ENCODE results near the gene SLC13A4.
A peak's percentile ranks its signal among the peaks of the same experiment; 100 is the strongest.
"Not testable (repeated sequence)": the region's sequence is repeated elsewhere in the genome, so short reads cannot be mapped to it uniquely, and the experiment has no call there.

Gene SLC13A4, protein sequence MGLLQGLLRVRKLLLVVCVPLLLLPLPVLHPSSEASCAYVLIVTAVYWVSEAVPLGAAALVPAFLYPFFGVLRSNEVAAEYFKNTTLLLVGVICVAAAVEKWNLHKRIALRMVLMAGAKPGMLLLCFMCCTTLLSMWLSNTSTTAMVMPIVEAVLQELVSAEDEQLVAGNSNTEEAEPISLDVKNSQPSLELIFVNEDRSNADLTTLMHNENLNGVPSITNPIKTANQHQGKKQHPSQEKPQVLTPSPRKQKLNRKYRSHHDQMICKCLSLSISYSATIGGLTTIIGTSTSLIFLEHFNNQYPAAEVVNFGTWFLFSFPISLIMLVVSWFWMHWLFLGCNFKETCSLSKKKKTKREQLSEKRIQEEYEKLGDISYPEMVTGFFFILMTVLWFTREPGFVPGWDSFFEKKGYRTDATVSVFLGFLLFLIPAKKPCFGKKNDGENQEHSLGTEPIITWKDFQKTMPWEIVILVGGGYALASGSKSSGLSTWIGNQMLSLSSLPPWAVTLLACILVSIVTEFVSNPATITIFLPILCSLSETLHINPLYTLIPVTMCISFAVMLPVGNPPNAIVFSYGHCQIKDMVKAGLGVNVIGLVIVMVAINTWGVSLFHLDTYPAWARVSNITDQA

DNA sequence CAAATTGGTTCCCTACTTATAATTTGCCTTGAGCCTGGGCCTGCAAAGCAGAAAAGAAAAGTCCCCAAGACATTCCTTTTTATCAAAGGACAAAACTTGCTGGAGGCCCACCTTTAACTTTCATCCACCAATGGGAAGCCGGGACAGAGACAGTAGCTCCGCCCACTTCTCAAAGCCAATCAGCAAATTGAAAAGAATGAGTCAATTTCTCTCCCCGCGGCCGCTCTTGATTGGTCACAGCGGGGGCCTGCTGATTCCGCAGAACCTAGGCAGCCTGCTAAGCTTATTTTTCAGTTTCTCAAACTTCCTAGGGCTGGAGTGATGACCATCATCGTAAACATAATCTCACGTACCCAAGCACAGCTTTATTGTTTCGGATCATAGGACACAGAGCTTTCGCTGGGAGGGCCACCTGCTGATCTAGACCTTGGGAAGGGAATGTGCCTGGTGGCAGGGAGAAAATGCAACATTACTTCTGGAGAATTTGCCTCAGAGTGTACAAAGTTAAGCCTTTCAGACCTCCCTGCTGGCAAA is at the start of gene SLC13A4:
Gene SLC13A4 (minus strand): TSS at position 51 of the 534 bp plus-strand sequence. CDS start 690 bp downstream, outside the sequence.
- DNase-seq (no peak), ATAC-seq (no peak)
- Mint-ChIP-seq H3K9me3 (no peaks in the 10 kb centered on the region), H3K27ac (no peak within 1 kb of the TSS), H3K4me3 (no peak within 1 kb of the TSS), H3K27me3 (no peaks in the 10 kb centered on the region), H3K4me1 (no peaks in the 10 kb centered on the region)

DNA sequence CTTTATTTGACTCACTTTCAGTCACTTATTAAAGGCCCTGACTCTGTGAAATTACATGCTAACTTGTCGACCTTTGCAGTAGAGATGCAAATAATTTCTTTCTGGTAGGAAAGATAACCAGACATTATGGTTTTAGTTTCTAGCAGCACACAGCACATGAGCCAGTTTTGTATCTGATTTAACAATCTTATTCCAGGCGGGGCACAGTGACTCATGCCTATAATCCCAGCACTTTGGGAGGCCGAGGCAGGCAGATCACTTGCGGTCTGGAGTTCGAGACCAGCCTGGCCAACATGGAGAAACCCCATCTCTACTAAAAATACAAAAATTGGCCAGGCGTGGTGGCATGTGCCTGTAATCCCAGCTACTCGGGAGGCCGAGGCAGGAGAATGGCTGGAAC is 47.9 kb upstream of the SLC13A4 start:
- Mint-ChIP-seq H3K27me3 (peaks cover 19% of the 10 kb centered on the region), H3K9me3 (peaks cover 6 to 11% of the 10 kb centered on the region in 2 donors)
- not testable (repeated sequence) for H3K4me3 Mint-ChIP-seq, ATAC-seq, H3K4me1 Mint-ChIP-seq, DNase-seq, H3K27ac Mint-ChIP-seq

DNA sequence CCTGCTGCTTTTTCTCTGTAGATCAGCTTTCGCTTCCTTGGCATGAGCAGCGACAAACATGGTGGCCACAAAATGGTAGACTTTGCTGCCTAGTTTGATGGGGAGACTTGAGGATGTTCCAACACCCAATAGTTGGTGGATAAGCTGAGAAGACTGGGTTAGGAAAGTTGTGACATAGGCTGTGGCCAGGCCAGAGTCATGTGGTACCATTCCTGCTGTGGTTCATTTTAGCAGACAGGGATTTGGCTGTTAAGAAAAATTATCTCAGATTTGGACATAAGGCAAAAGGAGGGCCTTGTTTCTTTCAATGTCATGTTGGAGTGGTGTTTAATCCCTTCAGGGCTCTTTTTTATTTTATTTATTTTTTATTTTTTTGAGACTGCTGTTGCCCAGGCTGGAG is 47.2 kb upstream of the SLC13A4 start:
- Mint-ChIP-seq H3K27ac (no peak overlapping the region), H3K4me1 (peaks cover 9% of the 10 kb centered on the region), H3K4me3 (no peak overlapping the region), H3K27me3 (peaks cover 19% of the 10 kb centered on the region), H3K9me3 (peaks cover 6 to 11% of the 10 kb centered on the region in 2 donors)
- no peak for ATAC-seq
- DNase-seq: no peak

DNA sequence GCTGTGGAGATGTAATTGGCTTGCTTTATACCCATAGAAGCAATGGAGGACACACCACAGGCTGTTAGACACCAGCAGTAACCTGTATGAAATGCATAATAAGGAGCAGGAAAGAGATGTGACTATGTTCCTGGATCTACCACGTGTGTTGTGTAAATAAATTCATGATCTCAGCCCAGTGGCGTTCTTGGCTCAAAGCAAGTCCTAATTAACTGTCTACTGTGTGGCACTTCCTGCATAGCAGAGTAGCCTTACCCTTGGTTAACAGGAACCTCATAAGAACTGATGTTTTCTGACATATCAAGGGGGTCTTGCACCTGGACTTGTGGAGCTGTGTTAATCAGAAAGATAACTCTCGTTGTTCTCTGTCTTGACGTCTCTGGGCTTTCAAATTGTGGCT is 46.3 kb upstream of the SLC13A4 start:
- H3K4me3 Mint-ChIP-seq: no peak overlapping the region
- no peak for ATAC-seq
- H3K9me3 Mint-ChIP-seq: peaks cover 6 to 11% of the 10 kb centered on the region in 2 donors
- peaks cover 19% of the 10 kb centered on the region for H3K27me3 Mint-ChIP-seq
- H3K4me1 Mint-ChIP-seq: peaks cover 9% of the 10 kb centered on the region
- no peak overlapping the region for H3K27ac Mint-ChIP-seq
- DNase-seq: no peak

DNA sequence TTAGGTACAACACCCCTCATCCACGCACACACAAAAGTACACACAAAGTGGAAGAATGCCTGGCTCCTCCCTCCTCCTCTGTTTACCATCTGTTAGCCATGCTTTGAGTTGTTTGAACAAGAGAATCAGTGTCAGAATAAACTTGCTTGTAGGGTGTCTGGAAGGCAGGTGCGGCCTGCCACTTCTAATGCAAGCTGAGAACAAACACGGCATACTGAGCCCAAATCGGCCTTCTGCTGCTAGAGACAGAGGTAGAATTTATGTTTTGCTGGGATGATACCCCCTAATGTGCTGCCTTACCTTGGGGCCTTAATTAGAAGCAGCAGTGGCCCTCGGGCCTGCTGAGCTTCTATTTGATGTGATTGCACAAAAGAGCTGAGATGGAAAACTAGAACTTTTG is 45.5 kb upstream of the SLC13A4 start:
- Mint-ChIP-seq H3K27ac (no peak overlapping the region), H3K4me3 (no peak overlapping the region), H3K27me3 (peaks cover 14% of the 10 kb centered on the region)

DNA sequence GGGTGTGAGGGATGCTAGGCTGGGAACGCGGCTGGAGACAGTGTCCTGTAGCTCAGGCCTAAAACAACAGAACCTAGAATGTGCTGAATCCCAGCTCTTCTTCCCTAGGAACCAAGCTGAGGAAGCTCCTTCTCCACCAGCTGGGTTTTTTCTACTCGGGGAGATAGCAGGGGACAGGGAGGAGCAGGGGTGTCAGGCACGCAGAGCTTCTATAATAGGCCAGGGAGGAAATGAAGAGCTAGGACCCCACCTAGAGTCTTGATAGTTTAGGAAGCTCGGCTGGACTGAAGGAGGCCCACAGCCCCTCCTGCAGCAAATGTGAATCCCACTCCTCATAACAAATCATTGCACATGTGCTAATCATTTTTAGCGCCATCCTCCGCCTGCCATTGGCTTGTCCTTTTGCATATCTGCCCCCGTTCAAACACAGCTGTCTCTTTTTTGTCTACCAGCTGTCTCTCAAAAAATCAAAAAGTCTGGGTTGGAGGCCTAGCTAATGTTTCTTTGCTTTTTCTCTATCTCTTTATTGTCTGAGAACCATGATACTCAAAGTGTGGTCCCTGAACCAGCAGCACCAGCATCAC is 44.7 kb upstream of the SLC13A4 start:
- Mint-ChIP-seq H3K9me3 (peaks cover 0 to under 1% of the 10 kb centered on the region in 2 donors), H3K4me3 (no peak overlapping the region), H3K27me3 (peaks cover 7% of the 10 kb centered on the region), H3K27ac (peak overlapping the region; percentile 53 to 62), H3K4me1 (peaks cover 9% of the 10 kb centered on the region)
- ATAC-seq (peak; percentile 37), DNase-seq (no peak)

More for the DNA sequence above, 45.5 kb upstream of the SLC13A4 start:
- peaks cover 9% of the 10 kb centered on the region for H3K4me1 Mint-ChIP-seq
- DNase-seq (no peak), ATAC-seq (no peak)
- peaks cover 3 to 8% of the 10 kb centered on the region in 2 donors for H3K9me3 Mint-ChIP-seq

DNA sequence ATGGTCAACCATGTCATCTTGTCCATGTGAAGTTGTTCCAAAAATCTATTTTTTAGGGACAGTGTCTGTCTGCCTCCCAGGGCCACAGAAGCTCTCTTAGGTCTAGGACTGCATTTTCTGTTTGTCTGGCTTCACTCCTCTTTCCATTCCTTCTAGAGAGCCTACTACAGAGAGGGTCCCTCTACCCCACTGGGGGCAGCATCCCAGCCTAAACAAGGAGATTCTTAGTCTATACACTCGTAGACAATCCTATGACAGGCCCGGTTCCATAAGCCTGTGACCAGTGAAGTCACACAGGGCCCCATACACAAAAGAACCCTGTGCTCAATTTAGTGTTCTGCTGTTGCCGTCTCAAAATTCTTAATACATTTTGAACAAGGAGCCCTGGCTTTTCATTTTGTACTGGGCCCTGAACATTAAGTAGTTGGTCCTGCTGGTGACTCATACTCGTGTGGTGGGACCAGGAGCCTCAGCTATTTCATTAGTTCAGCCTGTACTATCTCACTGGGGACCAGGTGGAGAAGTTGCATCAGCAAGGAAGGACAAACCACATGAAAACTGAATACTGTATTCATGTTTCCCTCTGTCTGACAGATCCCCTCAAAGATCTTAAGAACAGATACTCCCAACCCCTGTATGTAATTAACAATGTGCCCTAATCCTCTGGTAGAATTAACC is 44.1 kb upstream of the SLC13A4 start:
- Mint-ChIP-seq H3K9me3 (no peaks in the 10 kb centered on the region), H3K27me3 (peaks cover 4% of the 10 kb centered on the region), H3K27ac (peak overlapping the region; percentile 62 to 83), H3K4me1 (peaks cover 9% of the 10 kb centered on the region), H3K4me3 (no peak overlapping the region)
- peak; percentile 50 for ATAC-seq
- DNase-seq: no peak

DNA sequence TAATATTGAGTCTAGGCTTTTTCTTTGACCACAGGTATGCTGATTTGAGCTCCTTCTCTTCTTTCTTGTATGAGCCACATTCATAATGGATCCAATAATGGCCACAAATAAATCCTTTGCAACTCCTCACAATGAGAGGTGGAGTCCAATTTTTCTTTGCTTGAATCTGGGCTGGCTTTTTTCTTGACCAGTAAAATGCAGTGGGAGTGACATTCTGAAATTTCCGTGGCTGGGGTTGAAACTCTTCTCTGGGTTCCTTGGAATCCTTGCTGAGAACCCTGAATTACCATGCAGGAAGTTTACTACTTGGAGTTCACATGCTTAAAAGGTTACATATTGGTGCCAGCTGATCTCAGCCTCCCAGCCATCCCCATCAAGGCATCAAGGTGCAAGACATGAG is 43.1 kb upstream of the SLC13A4 start:
- Mint-ChIP-seq H3K4me1 (peaks cover 9% of the 10 kb centered on the region), H3K9me3 (no peaks in the 10 kb centered on the region)

DNA sequence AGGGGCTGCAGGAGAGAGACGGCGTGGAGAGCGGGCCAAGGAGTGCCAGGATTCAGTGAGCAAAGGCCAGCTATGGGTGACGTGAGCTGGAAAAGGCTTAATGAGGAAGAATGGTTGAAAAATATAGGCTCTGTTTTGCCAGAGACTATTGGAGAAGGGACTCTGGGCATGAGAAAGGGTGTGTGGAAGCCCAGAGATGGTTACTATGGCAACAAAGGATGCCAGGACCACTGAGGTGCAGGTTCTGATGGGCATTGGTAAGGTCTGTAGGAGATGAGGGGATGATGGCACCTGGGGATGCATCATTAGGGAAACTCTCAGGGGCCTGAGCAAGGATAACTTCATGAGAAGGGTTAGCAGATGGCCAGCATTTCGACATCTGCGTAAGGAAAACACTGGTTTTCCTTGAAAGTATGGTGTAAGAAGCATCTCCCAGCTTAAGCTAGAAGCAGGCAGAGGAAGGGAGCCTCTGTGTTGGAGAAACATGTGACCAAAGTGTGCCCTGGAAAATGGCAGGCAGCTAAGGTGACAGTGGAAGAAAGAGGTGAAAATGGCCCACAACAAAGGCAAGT is 42.2 kb upstream of the SLC13A4 start:
- Mint-ChIP-seq H3K4me3 (no peak overlapping the region), H3K27ac (no peak overlapping the region), H3K9me3 (no peaks in the 10 kb centered on the region), H3K27me3 (peaks cover 17% of the 10 kb centered on the region), H3K4me1 (peaks cover 9% of the 10 kb centered on the region)
- ATAC-seq (no peak), DNase-seq (no peak)

More for the DNA sequence above, 43.1 kb upstream of the SLC13A4 start:
- no peak overlapping the region for H3K27ac Mint-ChIP-seq
- no peak for ATAC-seq
- DNase-seq: no peak
- no peak overlapping the region for H3K4me3 Mint-ChIP-seq
- peaks cover 9% of the 10 kb centered on the region for H3K27me3 Mint-ChIP-seq

DNA sequence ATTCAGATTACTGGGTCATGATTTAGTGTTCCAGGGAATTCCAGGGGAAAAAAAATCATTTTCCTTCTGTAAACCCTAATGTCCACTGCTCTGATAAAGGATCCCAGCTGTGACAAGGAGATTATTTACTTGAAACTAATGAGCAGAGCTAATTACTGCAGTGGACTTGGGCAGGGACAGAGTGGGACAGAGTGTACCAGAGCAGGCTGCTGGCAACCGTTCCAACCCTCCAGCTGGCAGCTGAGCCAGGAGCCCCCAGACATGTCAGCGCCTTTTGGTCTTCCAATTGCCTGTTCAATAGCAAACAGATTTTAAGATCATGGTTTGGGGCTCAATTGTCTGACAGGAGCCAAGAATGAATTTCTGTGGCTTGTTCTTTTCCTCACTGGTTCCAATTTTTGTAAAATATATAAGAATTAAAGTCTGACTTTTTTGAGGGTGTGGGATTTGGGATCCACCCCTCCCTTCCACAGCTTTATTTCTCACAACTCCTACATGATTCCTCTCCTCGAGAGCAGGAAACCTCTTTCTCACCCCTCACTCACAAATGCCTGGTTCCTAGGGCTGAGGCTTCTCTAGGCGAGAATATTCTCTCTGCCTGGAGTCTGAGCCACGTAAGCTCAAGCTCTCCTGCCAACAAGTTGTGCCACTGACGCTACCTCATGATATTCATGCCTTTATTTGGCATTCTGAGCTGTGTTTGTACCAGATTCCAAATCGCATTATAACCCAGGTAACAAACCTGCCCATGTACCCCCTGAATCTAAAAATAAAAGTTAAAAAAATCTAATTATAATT is 41.2 kb upstream of the SLC13A4 start:
- no peak overlapping the region for H3K4me3 Mint-ChIP-seq
- no peaks in the 10 kb centered on the region for H3K9me3 Mint-ChIP-seq
- H3K4me1 Mint-ChIP-seq: peaks cover 9% of the 10 kb centered on the region
- peaks cover 19% of the 10 kb centered on the region for H3K27me3 Mint-ChIP-seq
- DNase-seq: no peak
- no peak for ATAC-seq
- H3K27ac Mint-ChIP-seq: no peak overlapping the region

DNA sequence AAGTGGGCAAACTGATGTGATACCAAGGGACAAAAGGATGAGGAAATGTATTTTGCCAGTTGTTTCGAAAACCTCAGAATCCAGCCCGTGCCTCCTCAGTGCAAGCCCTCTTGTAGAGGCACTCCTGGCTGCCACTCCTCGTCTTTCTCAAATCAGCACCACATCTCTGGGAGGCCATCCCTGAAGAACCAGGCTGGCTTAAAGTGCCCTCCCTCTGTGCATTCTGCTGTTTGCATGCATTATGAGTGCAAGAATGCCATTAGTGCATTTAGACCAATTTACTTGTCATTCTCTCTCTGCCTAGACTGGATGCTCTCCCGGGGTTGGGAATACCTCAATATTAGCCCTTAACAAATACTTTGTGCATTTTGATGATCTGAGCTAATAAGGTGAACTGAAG is 40.5 kb upstream of the SLC13A4 start:
- H3K27ac Mint-ChIP-seq: no peak overlapping the region
- peaks cover 27% of the 10 kb centered on the region for H3K27me3 Mint-ChIP-seq
- ATAC-seq (no peak), DNase-seq (no peak)
- H3K4me1 Mint-ChIP-seq: peaks cover 9% of the 10 kb centered on the region
- H3K9me3 Mint-ChIP-seq: no peaks in the 10 kb centered on the region
- no peak overlapping the region for H3K4me3 Mint-ChIP-seq

DNA sequence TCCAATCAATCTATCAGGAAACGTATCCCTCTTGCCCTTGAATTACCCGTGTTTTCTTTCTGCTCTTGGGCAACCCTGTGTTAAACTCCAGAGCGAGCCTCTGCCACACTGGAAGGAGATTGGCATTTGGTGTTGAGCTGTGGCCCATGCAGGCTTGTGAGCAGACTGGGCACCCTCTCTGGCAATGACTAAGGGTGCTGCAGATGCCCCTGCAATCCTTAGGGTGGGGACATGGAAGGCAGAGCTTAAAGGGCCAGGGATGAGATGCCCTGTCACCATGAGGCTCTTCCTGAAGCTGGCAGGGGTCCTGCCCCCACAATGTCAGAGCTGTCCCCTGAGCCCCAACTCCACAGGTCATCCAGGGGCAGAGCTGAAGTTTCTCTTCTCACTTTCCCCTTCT is 40.1 kb upstream of the SLC13A4 start:
- Mint-ChIP-seq H3K9me3 (no peaks in the 10 kb centered on the region), H3K27me3 (peaks cover 29% of the 10 kb centered on the region), H3K4me3 (no peak overlapping the region), H3K4me1 (peaks cover 9% of the 10 kb centered on the region), H3K27ac (no peak overlapping the region)
- ATAC-seq (no peak), DNase-seq (no peak)

DNA sequence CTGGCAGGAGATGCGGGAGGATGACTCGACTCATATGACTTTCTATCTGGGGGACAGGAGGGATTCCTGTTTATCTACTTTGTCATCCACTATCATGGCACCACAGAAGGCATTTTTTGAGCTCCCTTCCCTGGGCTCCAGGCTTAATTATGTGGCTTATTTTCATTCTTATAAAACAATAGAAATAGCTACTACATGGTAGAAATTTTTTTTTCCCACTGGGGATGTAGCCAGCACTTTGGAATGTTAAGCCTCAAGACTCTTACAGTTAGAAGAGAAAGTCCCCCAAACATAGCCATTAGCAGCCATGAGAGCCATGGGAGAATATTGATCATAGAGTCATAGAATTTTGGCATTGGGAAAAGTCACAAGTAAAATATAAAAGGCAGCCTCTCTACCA is 35.3 kb upstream of the SLC13A4 start:
- no peak for ATAC-seq
- DNase-seq: no peak
- Mint-ChIP-seq H3K9me3 (no peaks in the 10 kb centered on the region), H3K27ac (no peak overlapping the region), H3K27me3 (peaks cover 56% of the 10 kb centered on the region), H3K4me3 (no peak overlapping the region), H3K4me1 (peaks cover 9% of the 10 kb centered on the region)

DNA sequence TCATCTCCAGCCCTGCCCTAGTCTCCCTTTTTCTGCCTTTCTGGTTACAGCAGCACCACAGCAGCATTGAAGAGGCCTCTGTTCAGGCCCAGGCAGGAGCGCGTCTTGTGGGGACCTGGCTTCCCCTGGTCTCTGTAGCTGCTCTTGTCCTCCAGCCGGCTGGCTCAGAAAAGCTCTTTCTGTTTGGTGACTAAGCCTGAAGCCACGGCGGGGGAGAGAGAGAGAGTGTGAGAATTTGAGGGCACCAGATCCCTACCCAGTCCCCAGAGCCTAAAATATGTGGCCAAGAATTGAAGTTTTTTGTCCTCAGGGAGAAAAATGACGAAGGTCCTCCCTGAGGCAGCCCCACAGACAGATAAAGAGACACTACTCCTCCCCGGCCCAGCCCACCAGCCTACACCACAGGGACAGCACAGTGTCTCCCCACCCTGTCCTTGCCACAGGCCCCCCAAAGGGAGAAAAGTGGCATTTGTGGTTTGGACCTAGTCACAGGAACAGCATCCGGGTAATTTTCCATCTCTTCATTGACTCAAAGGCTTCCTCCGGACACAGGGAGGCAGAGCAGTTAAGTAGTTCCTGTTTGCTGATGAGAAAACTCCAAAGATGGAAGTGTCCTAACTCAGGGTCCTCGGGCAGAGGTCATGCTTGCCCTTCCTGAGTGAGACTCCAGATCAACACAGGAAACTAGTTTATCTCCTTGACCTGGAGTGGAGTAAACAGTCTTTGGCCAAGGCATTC is 33.9 kb upstream of the SLC13A4 start:
- DNase-seq (no peak), ATAC-seq (peak; percentile 28)
- Mint-ChIP-seq H3K9me3 (peaks cover 0 to 5% of the 10 kb centered on the region in 2 donors), H3K27ac (no peak overlapping the region), H3K27me3 (peaks cover 65% of the 10 kb centered on the region), H3K4me1 (peaks cover 9% of the 10 kb centered on the region), H3K4me3 (no peak overlapping the region)
